Hematopoietic multipotent progenitor cell (in vitro differentiated cells): ENCODE results near the gene EPG5. TPM values are rescaled to one million over a fixed set of nuclear protein-coding genes. Genes with fewer than 3 reads are reported as not detected.
"Not testable (repeated sequence)": the region's sequence is repeated elsewhere in the genome, so short reads cannot be mapped to it uniquely, and the experiment has no call there.

Experiments used
- DNase-seq, 3 donors: peaks; one replicate each; pipeline ENCODE4 v3.0.0-alpha.2; 2011 to 2015; ENCODE audit warnings: low read depth in 2 of 3, low spot score in 2 of 3
- small RNA-seq: library from RNA; depleted of rRNA; stranded (forward); fragments of <200 nt; gene quantifications from one replicate; pipeline ENCODE3, GENCODE V24; 2012
- total RNA-seq: library from RNA; depleted of rRNA; stranded (reverse); fragments of >200 nt; gene quantifications from one replicate; pipeline ENCODE4 v1.2.3, GENCODE V29; 2012

The EPG5 gene
- total RNA-seq, 1 donor = 28.3 TPM

- DNase-seq = no peak
These were observed 145.4 kb downstream of the EPG5 start for GRCh38 chr18:45821711-45822110.

GRCh38 chr18:45821026-45821425 lies 146.1 kb downstream of the EPG5 start:
- peak in 1 of 3 donors; percentile 48 for DNase-seq

DNA sequence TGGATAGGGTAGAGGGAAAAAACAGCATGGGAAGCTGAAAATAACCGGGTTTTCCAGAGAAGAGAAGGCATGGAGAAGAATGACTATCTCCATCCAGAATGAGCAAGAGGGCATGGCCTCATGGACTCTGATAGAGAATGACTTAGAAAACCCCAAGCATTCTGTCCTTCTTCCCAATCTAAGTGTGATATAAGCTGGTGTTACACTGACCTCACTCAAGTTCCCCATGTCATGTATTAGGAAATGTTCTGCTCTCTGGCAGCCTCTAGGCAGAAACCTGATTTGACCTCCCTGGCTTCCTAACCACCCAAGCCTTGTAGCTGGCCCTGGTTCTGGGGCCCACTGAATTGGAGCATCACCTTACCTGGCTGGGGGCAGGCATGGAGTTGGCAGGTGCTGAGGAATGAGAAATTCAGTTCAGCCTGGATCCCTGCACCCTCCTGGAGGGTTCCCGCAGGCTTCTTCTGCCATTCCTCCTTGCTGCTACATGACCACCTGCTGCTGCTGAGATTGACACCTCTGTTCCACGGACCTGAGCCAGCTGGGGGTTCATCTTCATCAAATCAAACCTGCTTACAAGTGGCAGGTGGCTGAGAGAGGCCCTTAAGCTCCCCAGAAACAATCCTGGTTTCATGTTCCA lies 146.9 kb downstream of the EPG5 start:
- no peak for DNase-seq

- DNase-seq = not testable (repeated sequence)
These were observed 148.4 kb downstream of the EPG5 start for GRCh38 chr18:45818765-45819164.

DNA sequence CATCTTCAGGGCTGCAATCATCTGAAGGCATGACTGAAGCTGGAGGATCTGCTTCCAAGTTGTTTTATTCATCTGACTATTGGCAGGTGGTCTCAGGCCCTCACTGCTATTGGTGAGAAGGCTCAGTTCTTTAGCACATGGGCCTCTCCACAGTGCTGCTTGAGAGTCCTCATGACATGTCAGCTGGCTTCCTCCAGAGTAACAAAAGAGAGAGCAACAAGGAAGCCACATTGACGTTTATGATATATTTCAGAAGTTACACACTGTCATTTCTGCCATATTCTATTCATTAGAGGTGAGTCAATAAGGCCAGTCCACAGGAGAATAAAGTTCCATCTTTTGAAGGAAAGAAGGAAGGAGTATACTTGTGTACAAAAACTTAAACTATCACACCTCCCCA lies 149.6 kb downstream of the EPG5 start:
- no peak for DNase-seq

DNA sequence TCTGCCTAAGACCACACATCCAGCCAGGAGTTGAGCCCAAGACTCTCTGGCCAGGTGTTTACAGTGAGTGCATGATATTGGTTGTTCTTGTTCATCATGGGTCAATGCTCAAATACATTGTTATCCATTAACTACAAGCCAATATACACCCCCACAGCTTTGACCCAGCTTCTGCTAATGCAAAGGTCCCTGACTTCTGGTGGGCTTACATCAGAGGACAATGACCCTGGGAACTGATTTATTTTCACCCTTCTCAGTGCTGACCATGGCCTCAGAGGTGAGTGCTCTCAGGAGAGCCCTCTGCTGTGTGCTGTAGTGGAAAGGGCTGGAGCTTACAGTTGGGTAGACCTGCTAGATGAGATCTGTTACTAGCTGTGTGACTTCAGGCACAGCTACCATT lies 152.4 kb downstream of the EPG5 start:
- DNase-seq = not testable (repeated sequence)

DNA sequence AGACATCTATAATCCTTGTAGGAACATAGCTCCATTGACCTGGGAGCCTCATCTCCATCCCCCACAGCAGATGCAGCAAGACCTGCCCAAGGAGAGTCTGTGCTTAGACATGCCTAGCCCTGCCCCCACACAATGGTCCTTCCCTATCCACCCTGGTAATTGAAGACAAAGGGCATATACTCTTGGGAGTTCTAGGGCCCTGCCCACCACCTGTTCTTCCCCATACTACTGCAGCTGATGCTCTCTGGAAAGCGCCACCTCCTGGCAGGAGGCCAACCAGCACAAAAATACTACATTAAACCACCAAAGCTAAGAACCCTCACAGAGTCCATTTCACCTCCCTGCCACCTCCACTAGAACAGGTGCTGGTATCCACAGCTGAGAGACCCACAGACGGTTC lies 160.0 kb downstream of the EPG5 start:
- peak in 1 of 3 donors; percentile 66 for DNase-seq

DNA sequence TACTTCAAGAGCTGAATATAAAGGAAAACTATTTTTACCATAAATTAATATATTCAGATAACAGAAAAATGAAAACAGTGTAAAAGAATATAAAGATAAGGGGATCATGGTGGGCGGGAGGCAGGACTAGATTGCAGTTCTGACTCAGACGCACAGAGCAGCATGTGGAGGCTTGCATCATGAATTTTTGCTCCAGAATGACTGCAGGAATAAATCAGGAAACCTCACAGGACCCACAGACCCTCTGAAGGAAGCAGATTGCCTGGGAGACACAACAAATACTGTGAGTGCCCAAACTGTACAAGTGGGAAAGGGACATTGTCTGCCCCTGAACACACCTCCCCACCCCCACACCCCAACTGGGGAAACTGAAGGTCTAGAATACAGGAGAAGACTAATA lies 160.9 kb downstream of the EPG5 start:
- DNase-seq = peak in 2 of 3 donors; percentile 78 to 88

- no peak for DNase-seq
These were observed 161.6 kb downstream of the EPG5 start for GRCh38 chr18:45805551-45805950.

DNA sequence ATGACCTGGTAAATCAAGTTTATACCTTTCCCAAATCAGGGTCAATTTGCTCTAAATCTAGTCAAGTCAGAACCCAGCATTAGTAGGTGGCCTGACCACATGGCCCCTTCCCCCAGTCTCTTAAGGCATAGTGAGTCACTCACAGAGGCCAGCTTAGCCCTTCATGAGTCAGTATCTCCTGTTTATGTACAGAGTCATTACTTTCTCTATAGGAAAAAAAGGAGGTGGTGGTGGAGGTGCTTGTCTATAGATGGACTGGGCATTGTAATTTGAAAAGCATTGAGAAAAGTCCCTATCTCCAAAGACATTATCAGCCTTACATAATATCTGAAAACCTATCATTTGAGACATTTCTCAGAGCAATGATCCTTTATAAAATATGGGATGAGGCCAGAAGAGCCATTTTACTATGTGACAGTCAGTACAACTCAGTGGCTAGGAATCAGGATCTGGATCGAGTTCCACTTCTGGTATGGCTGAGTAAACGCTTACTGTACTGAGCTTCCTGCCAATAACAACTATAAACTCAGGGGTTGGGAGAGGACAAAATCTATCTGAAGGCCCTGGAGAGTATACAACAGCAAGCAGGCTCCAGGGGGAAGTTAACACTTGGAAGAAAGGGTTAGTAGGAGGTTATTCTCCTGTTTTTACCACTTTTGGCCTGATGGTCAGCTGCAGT lies 164.2 kb downstream of the EPG5 start:
- peak in 2 of 3 donors; percentile 31 to 48 for DNase-seq

DNA sequence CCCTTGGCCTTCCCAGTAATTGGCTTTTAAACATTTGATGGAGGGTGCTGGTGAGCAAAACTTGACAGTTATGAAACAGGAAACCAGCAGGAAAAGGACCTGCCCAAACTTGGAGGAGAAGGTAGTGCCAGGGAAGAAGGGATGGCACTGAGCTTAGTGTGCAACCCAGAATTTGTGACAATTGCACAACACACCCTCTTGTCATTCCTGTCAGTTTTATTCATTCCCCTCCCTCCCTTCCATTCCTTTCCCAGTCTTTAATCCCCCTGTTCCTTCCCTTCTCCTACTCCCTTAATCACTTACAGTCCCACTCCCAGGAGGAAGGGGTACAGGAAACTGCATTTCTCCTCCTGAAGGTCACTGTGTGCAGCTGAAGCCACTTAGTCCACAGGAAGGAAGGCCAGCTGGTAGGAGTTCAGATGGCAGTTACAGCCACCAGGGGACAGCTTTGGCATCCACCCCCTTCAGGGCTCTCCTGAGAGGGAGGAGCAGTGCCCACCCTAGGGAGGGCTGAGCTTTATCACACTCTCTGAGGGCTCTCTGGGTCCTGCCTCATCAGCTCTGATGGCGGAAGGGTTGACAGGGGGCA lies 165.6 kb downstream of the EPG5 start:
- DNase-seq = peak in 1 of 3 donors; percentile 23

Small RNA genes lying within 50 kb of the gene (small RNA-seq; reads per million reads assigned to genes)
- not detected for gene RN7SKP26

Other genes starting within 250 kb of the EPG5 start
- gene SLC14A1, start 243.1 kb downstream of the EPG5 start, total RNA-seq = 3.8 TPM
- gene SIGLEC15, start 141.7 kb downstream of the EPG5 start, total RNA-seq = 6.2 TPM
- gene PSTPIP2, start 104.9 kb upstream of the EPG5 start, total RNA-seq = 18.3 TPM
- gene ATP5F1A, start 131.0 kb upstream of the EPG5 start, total RNA-seq = 722 TPM
- gene HAUS1, start 137.1 kb upstream of the EPG5 start, total RNA-seq = 17.8 TPM